Stimulated activated CD8-positive, alpha-beta memory T cell treated with anti-CD3 and anti-CD28 coated beads, Interleukin-7, amount 100 ng/mL, for 1 hour (primary cell): Measurements from ENCODE around the gene CYP2D6.
"Not testable (repeated sequence)": the region's sequence is repeated elsewhere in the genome, so short reads cannot be mapped to it uniquely, and the experiment has no call there.

Source experiments
- DNase-seq, 2 donors: peaks; one replicate each; pipeline ENCODE4 v3.0.0-alpha.2; 2020; ENCODE audit warnings: low read depth in 2 of 2

CYP2D6 gene

GRCh38 chr22:42158456-42159132 is 28.0 kb upstream of the CYP2D6 start:
- DNase-seq, result no peak

GRCh38 chr22:42156598-42156997 is 26.0 kb upstream of the CYP2D6 start:
- DNase-seq, result no peak

- DNase-seq, result no peak
Observed at GRCh38 chr22:42156121-42156520, 25.5 kb upstream of the CYP2D6 start.

DNA sequence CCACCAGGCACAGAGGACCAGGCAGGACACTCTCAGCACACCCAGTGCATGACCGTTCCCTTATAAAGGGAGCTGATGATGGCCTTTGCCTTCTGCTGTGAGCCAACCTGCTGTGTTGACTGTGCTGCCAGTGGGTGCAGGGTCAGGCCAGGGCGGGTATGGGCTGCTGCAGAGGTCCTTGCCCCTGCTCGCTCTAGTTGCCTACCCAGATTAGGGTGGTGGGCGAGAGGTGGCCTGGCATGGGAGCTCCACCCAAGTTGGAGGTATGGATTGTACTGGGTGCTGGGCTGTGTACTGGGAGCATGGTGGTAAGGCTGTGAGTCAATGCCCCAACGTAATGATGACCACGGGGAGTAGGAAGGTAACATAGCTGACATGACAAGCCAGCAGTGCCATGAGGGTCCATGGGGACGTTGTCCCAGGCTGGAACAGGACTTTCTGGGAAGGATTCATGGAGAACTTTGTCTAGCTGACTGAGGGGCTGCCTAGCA is 24.5 kb upstream of the CYP2D6 start:
- DNase-seq, result no peak

DNA sequence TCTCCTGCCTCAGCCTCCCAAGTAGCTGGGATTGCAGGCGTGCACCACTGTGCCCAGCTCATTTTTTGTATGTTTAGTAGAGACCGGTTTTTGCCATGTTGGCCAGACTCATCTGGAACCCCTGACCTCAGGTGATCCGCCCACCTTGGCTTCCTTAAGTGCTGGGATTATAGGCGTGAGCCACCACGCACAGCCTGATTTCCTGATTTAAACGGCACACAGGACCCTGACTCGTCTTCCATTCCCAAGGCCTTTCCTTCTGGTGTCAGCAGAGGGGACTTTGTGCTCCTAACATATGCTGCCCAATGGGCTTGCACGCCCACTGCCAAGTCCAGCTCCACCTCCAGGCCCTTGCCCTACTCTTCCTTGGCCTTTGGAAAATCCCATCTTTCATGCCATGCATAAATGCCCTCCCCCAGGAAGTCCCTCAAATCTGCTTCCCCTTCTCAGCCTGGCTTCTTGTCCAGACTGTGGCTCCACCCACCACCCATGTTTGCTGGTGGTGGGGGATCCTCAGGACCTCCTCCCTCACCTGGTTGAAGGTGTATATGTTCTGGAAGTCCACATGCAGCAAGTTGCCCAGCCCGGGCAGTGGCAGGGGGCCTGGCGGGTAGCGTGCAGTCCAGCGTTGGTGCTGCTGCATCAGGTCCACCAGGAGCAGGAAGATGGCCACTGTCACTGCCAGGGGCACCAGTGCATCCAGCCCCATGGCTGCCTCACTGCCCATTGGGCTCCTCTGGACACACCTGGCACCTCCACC is 23.9 kb upstream of the CYP2D6 start:
- no peak for DNase-seq

GRCh38 chr22:42152661-42153270 is 22.2 kb upstream of the CYP2D6 start:
- no peak for DNase-seq

GRCh38 chr22:42151924-42152635 is 21.5 kb upstream of the CYP2D6 start:
- DNase-seq, result no peak

DNA sequence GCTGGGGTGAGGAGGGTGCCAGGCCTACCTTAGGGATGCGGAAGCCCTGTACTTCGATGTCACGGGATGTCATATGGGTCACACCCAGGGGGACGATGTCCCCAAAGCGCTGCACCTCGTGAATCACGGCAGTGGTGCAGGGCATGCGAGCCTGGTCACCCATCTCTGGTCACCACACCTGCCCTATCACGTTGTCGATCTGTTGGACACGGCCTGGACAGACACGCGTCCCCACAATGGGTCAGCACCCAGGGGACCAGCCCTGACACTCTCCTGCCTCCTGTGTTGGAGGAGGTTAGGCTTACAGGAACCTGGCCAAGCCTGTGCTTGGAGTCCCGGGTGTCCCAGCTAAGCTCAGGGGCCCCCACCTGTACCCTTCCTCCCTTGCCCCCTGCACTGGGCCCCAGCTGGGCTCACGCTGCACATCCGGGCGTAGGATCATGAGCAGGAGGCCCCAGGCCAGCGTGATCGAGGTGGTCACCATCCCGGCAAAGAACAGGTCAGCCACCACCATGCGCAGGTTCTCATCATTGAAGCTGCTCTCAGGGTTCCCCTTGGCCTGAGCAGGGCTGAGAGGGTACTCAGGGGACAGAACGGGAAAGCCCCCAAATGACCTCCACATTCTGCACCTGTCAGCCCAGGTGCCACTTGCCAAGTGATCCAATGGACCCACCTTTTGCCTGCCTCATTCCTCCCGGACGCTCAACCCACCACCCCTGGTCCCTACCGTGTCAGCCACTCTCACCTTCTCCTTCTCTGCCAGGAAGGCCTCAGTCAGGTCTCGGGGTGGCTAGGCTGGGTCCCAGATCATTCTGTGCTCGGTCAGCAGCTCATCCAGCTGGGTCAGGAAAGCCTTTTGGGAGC is 20.3 kb upstream of the CYP2D6 start:
- no peak for DNase-seq

DNA sequence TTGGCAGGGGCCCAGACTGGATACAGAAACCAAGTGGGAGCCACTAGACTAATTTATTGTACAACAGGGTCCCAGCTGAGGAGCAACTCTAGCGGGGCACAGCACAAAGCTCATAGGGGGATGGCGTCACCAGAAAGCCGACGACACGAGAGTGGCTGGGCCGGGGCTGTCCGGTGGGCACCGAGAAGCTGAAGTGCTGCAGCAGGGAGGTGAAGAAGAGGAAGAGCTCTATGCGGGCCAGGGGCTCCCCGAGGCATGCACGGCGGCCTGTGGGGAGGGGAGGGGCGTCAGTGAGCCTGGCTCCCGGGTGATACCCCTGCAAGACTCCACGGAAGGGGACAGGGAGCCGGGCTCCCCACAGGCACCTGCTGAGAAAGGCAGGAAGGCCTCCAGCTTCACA is 19.2 kb upstream of the CYP2D6 start:
- DNase-seq, result not testable (repeated sequence)

DNA sequence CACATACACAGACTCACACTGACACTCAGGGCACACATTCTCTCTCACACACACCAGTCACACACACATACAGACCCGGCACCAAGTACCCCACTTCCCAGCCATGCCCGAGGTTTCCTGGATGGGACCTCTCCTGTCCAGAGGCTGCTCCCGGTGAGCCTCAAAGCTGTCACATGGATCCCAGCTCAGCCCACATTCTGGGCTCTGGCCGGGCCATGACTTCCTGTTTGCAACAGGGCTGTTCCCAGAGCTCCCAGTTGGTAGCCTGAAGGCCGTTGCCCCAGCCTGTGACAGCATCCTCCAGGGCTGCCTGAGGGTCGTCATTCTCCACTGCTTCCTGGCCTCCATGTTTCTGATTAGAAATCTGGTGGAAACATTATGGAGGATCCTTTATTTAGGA is 14.6 kb upstream of the CYP2D6 start:
- no peak for DNase-seq

- not testable (repeated sequence) for DNase-seq
Observed at GRCh38 chr22:42143859-42144822, 13.5 kb upstream of the CYP2D6 start.

DNA sequence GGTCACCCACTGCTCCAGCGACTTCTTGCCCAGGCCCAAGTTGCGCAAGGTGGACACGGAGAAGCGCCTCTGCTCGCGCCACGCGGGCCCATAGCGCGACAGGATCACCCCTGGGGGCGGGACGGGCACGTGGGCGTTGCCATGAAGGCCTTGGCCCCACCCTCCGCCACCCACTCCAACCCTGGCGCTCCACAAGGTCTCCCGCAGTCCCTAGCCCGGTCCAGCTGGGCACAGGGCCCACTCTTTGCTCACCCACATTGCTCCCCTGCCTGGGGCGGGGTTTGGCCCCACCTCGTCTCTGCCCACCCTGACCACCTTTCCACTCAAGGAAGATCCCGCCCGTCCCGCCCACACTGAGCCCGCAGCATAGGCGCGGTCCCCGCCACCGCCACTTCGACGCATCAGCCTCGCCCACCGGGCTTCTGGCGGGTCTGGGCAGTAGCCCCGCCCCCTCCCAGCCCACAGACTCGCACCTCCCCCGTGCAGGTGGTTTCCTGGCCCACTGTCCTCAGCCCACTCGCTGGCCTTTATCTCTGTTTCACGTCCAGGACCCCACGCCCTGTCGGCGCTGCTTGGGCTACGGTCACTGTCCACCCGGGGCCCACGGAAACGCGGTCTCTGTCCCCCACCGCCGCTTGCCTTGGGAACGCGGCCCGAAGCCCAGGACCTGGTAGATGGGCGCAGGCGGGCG is 12.3 kb upstream of the CYP2D6 start:
- no peak for DNase-seq

DNA sequence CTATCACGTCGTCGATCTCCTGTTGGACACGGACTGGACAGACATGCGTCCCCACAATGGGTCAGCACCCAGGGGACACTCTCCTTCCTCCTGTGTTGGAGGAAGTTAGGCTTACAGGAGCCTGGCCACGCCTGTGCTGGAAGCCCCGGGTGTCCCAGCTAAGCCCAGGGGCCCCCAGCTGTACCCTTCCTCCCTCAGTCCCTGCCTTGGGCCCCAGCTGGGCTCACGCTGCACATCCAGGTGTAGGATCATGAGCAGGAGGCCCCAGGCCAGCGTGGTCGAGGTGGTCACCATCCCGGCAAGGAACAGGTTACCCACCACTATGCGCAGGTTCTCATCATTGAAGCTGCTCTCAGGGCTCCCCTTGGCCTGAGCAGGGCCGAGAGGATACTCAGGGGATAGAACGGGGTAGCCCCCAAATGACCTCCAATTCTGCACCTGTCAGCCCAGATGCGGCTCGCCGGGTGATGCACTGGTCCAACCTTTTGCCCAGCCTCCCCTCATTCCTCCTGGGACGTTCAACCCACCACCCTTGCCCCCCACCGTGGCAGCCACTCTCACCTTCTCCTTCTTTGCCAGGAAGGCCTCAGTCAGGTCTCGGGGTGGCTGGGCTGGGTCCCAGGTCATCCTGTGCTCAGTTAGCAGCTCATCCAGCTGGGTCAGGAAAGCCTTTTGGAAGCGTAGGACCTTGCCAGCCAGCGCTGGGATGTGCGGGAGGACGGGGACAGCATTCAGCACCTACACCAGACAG is 10.9 kb upstream of the CYP2D6 start:
- DNase-seq, result not testable (repeated sequence)

DNA sequence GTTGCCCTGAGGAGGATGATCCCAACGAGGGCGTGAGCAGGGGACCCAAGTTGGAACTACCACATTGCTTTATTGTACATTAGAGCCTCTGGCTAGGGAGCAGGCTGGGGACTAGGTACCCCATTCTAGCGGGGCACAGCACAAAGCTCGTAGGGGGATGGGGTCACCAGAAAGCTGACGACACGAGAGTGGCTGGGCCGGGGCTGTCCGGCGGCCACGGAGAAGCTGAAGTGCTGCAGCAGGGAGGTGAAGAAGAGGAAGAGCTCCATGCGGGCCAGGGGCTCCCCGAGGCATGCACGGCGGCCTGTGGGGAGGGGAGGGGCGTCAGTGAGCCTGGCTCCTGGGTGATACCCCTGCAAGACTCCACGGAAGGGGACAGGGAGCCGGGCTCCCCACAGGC is 9.5 kb upstream of the CYP2D6 start:
- DNase-seq, result not testable (repeated sequence)

DNA sequence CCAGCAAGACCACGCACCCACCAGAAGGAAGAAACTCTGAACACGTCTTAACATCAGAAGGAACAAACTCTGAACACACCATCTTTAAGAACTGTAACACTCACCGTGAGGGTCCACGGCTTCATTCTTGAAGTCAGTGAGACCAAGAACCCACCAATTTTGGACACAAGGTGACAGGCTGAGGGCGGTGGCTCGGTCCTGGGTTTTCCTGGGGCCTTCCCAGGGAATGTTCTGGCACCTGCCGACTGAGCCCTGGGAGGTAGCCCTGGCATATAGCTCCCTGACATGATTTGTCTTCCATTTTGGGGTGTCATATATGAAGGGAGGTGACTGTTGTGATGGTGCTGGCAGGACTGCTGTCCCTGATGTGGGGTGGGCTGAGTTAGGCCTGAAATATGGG is 8.9 kb upstream of the CYP2D6 start:
- DNase-seq, result not testable (repeated sequence)

DNA sequence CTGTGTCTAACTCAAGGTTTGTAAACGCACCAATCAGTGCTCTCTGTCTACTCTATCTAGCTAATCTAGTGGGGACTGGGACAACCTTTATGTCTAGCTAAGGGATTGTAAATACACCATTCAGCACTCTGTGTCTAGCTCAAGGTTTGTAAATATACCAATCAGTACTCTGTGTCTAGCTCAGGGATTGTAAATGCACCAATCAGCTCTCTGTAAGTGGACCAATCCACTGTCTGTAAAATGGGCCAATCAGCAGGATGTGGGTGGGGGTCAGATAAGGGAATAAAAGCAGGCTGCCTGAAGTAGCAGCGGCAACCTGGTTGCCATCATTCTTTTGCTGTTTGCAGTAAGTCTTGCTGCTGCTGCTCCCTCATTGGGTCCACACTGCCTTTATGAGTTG is 8.4 kb upstream of the CYP2D6 start:
- no peak for DNase-seq

- DNase-seq, result no peak
Observed at GRCh38 chr22:42138122-42138770, 7.6 kb upstream of the CYP2D6 start.

GRCh38 chr22:42135688-42136087 is 5.1 kb upstream of the CYP2D6 start:
- DNase-seq, result not testable (repeated sequence)
